HG02610 (cell line): ENCODE data around the gene LIMK1.
"Not testable (repeated sequence)": the region's sequence is repeated elsewhere in the genome, so short reads cannot be mapped to it uniquely, and the experiment has no call there.

ENCODE experiments used
- ATAC-seq: cut with Tn5 transposase; IDR thresholded peaks from one replicate; pipeline ENCODE4 v1.9.1; 2021; ENCODE audit warnings: mild to moderate bottlenecking, moderate library complexity; ENCODE audit not compliant: unreplicated experiment

LIMK1 gene

DNA sequence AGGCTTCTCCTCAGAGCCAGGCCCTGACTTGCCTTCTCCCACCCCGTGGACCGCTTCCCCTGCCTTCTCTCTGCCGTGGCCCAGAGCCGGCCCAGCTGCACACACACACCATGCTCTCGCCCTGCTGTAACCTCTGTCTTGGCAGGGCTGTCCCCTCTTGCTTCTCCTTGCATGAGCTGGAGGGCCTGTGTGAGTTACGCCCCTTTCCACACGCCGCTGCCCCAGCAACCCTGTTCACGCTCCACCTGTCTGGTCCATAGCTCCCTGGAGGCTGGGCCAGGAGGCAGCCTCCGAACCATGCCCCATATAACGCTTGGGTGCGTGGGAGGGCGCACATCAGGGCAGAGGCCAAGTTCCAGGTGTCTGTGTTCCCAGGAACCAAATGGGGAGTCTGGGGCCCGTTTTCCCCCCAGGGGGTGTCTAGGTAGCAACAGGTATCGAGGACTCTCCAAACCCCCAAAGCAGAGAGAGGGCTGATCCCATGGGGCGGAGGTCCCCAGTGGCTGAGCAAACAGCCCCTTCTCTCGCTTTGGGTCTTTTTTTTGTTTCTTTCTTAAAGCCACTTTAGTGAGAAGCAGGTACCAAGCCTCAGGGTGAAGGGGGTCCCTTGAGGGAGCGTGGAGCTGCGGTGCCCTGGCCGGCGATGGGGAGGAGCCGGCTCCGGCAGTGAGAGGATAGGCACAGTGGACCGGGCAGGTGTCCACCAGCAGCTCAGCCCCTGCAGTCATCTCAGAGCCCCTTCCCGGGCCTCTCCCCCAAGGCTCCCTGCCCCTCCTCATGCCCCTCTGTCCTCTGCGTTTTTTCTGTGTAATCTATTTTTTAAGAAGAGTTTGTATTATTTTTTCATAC, 38.0 kb downstream of the LIMK1 start:
- ATAC-seq = no peak

DNA sequence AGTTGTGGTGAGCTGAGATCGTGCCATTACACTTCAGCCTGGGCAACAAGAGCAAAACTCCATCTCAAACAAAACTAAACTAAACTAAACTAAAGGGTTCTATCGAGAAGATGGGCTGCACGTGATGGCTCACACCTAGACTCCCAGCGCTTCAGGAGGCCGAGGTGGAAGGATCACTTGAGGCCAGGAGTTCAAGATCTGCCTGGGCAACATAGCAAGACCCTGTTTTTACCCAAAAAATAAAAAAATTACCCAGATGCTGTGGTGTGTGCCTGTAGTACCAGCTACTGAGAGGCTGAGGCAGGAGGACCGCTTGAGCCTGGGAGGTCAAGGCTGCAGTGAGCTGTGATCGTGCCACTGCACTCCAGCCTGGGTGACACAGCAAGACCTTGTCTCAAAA, 40.3 kb downstream of the LIMK1 start:
- not testable (repeated sequence) for ATAC-seq

DNA sequence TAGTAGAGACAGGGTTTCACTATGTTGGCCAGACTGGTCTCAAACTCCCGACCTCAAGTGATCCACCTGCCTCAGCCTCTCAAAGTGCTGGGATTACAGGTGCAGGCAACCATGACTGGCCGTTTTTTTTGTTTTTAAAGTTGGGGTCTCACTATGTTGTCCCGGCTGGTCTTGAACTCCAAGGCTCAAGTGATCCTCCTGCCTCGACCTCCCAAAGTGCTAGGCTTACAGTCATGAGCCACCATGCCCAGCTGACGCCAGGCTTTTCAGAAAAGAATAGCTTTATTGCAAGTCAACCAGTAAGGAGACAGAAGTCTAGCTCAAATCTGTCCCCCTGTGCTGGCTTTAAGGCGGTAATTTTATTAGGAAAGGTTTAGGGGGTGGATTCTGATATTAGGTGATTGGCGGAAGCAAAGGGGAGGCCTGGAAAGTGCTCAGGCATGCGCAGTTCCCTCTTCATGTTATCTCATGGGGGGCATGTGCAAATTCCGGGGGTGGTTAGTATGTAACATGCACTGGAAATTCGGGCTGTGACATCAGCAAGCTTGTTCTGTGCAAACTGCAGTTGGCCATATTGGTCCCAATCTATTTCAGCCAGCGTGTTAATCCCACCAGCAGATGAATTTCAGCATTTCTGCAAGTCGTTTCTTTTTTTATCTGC, 42.7 kb downstream of the LIMK1 start:
- no peak for ATAC-seq

DNA sequence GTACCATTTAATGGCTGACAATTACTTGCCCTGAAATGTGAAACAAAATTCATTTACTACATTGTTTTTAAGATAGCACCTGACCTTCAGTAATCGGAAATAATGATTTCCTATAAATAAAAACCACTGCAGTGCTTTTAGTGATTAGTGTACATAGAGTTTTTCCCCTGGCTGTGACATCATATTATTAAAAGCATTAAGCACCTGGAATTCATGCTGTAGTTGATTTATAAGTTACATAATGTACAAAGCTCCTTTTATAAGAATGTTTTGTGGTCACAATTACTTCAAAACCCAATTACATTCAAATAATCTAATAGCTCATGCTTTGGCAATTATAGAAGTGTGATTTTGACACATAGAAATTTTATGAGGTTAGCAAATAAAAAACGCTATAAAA, 46.3 kb downstream of the LIMK1 start:
- no peak for ATAC-seq

DNA sequence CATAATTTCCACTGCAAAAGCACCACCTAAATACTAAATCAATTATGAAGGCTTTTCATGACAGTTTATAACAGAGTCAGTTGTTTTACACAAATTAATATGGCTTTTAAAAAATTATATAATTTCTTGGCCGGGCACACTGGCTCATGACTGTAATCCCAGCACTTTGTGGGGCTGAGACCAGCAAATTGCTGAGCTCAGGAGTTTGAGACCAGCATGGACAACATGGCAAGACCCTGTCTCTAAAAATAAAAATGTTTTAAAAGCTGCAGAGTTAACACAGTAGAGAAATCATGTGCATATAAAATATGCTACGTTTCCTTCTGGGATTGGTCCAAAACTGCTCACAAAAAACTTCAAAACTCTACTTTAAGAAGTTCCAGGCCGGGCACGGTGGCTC, 46.9 kb downstream of the LIMK1 start:
- no peak for ATAC-seq

DNA sequence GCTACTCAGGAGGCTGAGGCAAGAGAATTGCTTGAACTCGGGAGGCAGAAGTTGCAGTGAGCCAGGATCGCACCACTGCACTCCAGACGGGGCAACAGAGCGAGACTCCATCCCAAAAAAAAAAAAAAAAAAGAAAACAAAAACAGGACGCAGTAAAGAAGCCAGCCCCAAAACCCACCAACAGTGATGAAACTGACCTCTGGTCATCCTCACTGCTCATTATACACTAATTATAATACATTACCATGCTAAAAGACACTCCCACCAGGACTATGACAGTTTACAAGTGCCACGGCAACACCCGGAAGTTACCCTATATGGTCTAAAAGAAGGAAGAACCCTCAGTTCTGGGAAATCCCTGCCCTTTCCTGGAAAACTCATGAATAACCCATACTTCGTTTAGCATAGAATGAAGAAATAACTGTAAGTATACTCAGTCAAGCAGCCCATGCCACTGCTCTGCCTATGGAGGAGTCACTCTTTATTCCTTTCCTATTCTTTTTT, 50.6 kb downstream of the LIMK1 start:
- ATAC-seq = no peak

DNA sequence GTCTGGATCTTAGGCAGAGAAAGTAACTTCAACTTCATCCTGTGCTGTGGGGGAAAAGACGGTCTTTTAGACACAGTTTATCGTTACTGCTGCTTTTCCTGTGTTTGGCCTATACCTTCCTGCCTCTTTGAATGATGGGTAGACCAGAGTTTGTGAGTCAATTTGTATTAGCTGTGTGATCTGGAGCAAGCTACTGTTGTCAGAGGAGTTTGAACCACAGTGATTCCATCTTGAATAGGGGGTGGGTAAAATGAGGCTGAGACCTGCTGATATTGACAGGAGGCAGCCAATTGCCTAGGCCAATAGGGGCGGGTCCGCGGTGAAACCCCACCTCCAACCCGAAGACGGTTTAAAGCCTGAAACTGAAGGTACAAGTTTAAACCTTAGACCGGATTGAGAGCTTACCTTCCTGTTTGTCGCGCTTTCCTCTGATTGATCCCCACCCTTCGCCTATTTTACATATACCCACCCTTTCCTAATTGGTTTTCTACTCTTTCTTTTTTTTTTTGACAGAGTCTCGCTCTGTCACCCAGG, 54.8 kb downstream of the LIMK1 start:
- no peak for ATAC-seq

DNA sequence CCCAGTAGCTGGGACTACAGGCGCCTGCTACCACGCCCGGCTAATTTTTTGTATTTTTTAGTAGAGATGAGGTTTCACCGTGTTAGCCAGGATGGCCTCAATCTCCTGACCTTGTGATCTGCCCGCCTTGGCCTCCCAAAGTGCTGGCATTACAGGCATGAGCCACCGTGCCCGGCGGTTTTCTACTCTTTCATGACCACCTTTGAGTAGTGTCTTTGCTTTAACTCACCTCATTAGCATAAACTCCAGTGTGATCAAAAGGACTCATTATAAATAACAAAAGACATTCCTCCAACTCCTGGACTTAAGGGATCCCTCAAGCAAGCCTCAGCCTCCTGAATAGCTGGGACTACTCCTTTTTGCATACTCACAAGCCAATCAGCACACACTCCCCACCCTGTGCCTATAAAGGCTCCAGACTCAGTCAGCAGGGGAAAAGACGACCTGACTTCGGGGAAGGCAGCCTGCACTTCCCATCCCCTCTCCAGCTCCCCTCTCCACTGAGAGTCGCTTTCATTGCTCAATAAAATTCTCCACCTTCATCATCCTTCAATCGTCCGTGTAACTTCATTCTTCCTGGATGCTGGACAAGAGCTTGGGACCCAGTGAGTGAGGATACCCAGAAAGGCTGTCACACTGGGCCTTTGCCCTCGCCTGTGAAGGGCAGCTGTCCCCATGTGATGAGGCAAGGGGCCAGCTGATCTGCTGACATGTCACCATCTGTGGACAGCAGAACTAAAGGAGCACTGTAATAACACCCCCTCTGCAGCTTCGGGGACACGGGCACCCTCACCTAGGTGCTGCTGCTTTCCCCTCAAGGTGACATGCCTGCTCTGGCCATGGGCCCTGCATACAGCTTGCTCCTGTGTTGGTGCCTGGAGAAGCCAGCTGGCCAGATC, 55.6 kb downstream of the LIMK1 start:
- ATAC-seq = no peak

DNA sequence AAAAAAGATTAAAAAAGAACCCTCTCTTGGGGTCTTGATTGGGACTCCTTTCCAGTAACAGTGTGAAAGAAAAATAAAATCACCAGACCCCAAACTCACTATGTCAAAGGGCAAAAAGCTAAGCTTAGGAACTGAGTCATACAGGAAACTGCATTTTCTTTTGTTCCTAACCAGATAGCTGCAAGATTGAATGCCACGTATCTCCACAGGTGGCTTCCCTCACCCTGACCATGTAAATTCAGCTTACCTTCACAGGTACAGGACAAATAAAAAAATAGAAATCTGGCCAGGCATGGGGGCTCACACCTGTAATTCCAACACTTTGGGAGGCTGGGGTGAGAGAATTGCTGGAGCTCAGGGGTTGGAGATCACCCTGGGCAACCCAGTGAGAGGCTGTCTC, 58.1 kb downstream of the LIMK1 start:
- ATAC-seq = no peak

DNA sequence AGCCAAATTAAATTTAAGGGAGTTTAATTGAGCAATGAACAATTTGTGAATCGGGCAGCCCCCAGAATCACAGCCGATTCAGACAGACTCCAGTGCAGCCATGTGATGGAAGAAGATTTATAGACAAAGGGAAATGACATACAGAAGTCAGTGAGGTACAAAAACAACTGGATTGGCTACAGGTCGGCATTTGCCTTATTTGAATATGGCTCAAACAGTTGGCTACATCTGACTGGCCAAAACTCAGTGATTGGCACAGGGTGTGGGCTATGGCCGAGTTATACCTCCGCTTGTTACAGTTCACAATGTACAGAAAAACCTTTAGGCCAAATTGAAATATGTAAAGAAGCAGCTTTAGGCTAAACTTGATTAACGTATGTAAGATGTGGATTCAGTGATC, 59.8 kb downstream of the LIMK1 start:
- no peak for ATAC-seq

DNA sequence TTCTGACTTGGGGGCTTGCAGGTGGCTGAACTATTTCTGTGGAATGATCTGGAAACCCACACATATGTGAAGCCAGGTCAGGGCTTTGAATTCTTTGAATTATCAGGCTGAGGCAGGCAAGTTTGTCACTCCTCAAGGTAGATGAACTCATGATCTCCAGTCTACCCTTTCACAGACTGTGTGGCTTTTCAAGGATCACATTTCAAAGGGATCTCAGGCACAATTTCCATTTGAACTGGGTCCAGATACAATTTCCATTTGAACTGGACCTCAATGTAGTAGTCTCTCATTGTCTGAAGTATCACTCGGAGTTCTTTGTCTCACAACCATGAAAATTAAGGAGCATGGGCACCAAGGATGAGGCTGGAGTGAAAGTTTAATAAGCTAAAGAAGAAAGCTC, 64.9 kb downstream of the LIMK1 start:
- ATAC-seq = no peak

DNA sequence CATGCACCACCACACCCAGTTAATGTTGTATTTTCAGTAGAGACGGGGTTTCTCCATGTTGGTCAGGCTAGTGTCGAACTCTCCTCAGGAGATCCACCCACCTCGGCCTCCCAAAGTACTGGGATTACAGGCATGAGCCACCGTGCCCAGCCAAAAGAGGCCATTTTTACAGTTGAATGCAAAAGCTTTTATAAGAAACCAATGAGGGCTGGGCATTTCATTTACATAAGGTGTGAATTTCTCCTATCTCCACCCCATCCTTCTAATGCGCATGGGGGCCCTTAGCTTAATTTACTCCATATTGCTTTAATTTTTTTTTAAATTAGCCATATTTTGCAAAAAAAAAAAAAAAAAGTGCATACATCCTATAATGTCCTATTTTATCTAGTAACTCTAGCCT, 65.5 kb downstream of the LIMK1 start:
- no peak for ATAC-seq

DNA sequence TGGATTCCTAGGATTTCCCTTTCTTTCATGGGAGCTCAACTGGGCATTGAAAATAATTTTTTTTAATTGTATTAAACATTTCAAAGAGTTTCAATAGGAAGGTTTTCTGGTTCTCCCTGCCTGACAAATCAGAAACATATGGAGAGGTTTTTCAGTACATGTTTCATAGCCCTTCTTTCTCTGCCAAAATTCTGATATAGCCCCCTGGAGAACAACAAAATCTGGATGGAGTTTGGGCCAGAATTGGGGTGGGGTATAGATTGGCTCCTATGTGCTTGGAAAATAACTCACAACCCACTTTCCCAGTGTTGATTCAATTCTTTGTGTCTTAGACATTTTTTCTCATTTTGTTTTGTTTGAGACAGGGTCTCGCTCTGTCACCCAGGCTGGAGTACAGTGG, 66.0 kb downstream of the LIMK1 start:
- ATAC-seq = no peak

DNA sequence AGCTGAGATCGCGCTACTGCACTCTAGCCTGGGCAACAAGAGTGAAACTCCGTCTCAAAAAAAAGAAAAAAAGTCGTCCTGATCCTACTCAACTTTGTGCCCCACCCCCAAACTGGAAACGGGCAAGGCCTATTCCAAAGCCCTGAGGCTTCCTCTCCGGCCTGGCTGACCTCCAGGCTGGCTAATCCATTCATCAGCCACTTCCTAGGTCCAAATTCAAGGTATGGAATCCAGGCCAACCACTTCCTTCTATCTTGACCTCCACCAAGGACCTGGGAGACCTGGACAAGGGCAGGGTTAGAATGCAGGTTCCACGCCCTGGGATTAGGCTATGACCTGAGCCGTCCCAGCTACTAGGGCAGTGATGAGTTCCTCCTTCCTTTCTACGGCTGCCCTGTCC, 70.1 kb downstream of the LIMK1 start:
- ATAC-seq = no peak

DNA sequence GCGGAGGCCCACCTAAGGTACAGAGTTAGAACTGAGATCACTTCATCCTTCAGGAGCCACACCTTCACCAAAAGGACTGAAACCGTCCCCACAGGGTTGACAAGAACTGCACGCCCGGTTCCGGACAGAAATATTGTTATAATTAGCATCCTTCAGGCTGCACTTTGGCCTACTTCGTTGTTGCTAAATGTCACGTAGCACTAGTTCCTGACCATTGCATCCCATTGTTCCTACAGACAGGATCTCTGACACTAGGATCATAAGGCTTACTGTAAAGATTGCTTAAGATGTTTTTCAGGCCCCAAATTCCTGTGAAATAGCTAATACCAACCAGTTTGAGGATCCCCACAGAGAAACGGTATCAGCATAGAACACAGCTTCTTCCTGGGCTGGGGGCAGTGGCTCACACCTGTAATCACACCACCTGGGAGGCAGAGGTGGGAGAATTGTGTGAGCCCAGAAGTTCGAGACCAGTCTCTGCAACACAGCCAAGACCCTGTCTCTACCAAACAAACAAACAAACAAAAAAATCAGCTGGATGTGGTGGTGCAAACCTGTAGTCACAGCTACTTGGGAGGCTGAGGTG, 72.3 kb downstream of the LIMK1 start:
- no peak for ATAC-seq

DNA sequence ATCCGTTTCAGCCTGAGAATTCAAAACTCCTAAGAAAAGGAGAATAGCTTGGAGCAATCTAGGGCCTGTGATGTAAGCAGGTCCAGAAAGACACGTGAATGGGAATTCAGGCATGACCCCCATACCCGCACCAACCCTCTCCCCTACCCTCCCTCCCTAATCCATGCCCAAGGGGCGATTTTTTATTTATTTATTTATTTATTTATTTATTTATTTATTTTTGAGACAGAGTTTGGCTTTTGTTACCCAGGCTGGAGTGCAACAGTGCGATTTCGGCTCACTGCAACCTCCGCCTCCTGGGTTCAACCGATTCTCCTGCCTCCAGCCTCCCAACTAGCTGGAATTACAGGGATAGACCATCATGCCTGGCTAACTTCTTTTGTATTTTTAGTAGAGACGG, 74.0 kb downstream of the LIMK1 start:
- no peak for ATAC-seq

DNA sequence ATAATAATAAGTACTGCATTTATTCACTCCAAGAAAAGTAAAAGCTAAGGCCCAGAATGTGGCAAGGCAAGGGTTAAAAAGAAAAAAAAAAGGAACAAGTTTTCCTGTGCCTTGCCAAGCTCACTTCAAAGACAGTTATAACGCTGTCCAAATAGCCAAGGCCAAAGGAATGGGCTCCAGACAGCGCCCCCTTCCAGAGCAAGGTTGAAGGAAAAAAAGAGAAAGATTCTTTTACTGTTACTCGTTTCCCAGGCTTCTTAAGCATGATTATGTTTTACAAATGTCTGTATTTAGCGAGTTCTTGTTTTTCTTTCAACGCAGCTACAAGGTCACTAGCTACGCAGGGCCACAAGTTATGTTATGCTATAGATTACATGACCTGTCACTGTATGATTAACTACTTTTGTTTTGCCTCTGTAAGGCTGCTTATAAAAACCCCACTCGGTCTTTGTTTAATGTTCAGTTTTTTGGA, 81.4 kb downstream of the LIMK1 start:
- no peak for ATAC-seq

DNA sequence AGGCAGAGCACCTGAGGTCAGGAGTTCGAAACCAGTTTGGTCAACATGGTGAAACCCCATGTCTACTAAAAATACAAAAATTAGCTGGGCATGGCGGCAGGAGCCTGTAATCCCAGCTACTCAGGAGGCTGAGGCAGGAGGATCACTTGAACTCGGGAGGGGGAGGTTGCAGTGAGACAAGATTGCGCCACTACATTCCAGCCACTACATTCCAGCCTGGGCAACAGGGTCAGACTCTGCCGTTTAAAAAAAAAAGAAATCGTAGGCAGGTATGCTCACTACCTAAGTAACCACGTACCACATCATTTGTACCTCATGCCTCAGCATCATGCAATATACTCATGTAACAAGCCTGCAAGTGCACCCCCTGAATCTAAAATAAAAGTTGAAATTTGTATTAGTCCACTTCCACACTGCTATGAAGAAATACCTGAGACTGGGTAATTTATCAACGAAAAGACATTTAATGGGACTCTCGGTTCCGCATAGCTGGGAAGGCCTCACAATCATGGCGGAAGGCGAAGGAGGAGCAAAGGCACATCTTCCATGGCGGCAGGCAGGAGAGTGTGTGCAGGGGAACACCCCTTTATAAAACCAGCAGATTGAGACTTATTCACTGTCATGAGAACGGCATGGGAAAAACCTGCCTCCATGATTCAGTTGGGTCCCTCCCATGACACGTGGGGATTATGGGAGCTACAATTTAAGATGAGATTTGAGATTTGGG, 82.4 kb downstream of the LIMK1 start:
- no peak for ATAC-seq

DNA sequence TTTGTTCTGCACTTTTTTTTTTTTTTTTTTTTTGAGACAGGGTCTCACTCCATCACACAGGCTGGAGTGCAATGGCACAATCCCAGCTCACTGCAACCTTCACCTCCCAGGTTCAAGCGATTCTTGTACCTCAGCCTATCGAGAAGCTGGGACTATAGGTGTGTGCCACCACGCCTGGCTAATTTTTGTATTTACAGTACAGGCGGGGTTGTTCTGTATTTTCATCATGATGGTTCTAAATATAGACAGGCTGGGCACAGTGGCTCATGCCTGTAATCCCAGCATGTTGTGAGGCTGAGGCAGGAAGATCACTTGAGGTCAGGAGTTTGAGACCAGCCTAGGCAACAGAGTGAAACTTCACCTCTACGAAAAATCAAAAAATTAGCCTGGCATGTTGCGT, 83.7 kb downstream of the LIMK1 start:
- not testable (repeated sequence) for ATAC-seq
